NCI-H510A treated with DMSO at 0.1 percent for 48 hours (cell line): Measurements from ENCODE around the gene AADAC.
"Not testable (repeated sequence)": the region's sequence is repeated elsewhere in the genome, so short reads cannot be mapped to it uniquely, and the experiment has no call there.

ENCODE experiments used
- DNase-seq: peaks from one replicate; lab custom pipeline; 2025; lab: John Stamatoyannopoulos, UW

AADAC gene

DNA sequence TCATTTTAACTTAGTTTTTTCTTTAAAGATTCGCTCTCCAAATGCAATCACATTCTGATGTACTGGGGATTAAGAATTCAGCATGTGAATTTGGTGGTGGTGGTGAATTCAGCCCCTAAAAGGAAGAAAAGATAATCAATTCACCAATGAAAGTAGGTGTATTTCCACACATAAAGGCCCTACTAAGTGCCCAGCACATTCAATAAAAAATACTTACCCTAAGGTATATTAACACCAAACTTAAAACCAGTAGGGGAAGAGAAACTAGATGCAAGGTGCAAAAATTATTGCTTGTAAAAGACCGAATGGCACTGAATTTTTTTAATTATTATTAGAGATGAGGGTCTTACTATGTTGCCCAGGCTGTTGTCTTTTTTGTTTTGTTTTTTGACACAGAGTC, 42.7 kb downstream of the AADAC start:
- DNase-seq, result no peak

DNA sequence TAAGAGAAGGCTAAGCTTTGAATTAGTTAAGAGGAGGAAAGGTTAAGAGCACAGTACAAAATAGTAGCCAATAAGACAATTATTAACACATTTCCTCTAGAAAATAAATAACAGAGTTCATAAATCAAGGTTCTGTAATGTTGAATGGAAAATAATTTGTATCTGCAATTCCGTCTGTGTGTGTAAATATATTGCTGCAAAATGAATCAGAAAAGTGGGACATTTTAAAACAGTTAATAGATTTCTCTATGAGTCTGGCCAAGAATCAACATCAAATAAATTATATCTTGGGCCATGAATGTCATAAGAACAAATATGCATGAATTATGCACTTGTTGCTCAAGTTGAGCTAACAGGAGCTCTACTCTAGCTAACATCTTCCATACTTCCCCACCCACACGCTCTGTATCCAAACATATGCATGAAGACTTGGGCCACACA, 45.3 kb downstream of the AADAC start:
- DNase-seq, result no peak

DNA sequence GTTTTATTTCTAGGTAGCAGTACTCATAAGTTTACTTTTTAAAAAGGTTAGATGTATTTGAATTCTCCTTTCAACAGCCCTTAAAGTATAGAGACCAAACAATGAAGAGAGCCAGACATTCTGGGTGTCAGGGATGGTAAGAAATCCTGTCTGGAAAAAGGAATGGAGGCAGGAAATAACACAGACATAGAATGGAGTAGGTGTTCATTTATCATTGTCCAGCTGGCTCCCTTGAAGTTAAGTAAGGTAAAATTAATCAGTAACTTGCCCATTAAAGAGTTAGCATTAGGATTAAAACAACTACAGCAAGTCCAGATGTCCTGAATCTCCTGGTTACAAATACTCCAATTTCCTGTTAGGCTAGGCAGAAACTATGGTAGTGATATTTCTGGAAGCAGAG, 46.0 kb downstream of the AADAC start:
- DNase-seq, result no peak

DNA sequence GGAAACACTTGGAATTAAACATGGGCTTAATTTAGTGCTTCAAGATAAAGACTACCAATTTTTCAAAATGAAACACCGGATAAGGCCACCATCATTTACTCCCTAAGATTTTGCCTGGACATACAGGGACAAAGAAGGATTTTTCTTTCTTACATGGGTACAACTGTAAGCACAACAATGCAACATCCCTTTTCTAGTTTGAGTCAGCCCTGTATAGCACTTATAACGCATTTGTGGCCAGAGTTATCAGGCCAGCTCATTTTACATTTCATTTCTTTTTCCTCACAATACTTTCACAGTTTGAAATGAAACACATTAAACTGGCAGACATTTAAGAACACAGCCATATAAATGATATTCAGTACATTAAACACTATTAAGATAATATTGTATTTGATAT, 49.7 kb downstream of the AADAC start:
- no peak for DNase-seq

DNA sequence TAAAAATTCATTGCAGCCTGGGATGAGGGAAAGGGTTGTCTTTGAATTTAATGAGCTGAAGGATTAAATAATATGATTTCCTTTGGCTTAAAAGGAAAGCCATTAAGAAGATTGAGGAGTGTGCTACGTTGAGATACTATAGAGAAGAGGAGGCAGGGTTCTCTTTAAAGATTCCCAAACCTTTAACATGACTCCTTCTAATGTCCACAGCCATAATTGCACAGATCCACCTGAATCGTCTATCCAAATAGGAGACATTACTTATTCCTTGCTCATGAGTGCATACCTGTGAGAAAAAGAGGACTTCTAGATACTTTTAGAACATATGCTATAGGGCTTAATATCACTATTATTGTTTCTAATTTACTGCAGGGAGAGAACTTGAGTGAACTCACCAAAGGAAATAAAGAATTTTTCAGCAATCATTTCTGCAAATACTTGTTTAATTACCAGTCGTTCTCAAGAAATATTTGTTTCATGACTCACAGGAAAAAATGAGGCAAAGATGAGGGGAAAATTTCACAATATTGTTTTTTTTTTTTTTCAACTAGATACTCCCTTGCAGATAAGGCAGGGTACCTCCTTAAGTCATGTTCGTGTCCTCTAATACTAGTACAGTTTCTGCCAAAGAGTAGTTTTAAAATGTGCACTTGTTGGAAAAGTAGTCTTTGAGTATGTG, 50.6 kb downstream of the AADAC start:
- no peak for DNase-seq

DNA sequence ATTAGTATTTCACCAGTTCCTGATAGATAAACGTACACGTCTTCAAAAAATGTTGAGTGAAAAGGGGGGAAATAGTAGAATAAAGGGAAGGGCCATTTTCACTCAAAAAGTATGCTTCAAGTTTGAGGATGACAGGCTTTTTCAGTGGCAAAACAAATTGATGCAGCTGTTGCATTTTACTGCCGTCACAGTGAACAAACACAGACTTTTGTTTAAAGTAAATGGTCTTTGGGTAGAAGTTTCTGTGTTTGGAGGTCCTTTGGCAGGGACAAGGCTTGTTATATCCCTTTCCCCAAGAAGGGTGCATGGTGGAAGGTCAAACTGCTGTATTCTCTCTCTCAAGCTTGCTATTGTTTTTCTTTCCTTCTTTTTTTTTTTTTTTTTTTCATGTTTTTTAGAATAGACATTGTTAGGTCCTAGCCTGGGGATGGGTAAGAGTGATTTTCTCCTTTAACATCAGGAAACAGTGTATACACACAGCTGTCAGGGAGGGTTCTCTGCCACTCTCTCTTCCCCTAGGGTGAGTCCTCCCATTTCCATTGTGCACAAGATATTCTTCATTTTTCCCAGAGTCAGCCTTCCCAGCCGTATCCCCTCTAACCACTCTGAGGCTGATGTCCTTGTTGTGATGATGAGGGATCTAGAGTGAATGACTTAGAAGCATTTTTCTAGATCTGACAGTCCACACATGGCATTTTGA, 52.9 kb downstream of the AADAC start:
- no peak for DNase-seq

DNA sequence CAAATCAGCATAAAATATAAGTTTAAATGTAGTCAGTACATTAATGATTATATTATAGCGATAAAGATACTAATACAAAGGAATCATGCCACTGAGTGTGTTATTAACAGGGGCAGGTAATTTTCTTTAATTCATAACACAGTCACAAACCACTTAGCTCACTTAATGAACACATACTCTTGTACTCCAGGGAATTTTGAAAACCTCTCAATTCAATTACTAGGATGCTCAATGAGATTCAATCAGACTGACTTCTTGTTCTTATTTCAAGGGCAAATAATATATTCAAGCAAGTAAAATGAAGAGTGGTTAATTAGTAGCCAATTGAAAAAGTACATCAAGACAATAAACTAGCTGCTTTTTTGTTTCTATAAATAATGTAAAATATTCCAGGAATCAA, 53.8 kb downstream of the AADAC start:
- no peak for DNase-seq

DNA sequence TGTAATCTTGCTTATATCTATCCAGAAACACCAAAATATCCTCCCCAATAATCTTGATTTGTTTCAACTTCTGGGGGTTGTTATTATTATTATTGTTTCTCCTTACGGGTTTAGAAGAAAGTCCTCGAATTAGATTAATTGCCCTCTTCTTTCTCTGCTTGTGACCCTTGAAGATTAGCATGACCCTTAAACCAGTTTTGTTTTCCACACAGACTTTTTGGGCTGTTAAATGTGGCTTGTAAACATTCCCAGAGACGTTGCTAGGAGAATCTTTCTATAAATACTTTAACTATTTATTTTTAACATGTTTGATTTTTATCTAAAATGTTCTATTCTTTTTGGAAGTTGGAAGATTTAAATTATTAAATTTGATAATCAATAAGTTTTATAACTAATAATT, 55.3 kb downstream of the AADAC start:
- no peak for DNase-seq

DNA sequence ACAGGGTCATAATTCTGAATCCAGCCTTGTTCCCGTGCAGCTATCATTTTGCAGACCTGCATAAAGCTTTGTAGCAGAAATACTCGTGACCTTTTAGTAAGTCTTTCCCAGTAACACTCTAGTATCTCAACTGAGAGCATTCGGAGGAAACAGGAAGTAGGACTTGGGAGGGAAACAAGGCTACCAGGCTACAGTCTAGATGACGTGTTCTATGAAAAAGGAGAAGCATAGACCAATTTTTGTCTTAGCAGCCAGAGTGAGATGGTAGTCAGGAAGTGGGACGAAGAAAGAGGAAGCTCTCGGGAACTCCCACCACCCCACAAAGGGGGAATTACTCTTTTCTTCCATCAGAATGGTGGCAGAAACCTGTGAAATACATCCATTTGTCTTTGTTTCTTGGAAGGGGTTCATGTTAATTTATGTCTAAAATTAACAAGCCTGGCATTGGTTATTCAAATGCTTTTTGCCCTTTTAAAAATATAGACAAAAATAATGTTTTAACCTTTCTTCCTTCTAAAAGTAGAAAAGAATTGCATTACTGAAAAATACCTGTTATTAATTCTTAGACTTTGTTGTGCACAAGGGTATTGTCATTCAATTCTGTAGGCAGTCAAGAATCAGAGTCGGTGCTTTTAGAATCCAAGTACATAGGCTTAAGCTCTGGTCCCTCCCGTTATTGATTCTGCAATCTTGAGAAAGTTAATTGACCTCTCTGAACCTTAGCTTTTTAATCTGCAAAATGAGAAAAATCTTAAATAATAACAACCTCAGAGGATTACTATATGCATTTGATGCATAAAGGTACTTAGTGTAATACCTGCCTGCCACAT, 57.9 kb downstream of the AADAC start:
- no peak for DNase-seq

DNA sequence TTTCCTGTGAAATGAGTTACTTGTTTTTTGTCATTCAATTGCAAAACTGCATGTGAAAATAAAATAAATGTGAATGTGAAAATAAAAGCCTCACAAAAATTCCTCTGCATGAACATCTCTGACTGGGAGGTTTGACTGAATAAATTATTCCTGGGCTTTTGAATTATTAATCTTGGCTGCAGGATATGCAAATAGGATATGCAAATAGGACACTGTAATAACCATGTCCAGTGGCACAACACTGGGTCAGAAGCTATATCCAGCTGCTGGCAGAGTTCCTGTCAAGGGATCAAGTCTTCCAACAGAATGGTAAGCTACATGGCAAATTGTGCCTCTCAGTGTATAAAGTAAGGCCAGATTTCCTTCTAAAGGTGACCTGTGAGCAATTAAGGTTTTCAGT, 59.5 kb downstream of the AADAC start, which contains the start of gene SUCNR1:
TSS of gene SUCNR1 (plus strand) at position 246 of the 400 bp plus-strand sequence. CDS start 6,250 bp downstream, outside the sequence.
- DNase-seq, result no peak

DNA sequence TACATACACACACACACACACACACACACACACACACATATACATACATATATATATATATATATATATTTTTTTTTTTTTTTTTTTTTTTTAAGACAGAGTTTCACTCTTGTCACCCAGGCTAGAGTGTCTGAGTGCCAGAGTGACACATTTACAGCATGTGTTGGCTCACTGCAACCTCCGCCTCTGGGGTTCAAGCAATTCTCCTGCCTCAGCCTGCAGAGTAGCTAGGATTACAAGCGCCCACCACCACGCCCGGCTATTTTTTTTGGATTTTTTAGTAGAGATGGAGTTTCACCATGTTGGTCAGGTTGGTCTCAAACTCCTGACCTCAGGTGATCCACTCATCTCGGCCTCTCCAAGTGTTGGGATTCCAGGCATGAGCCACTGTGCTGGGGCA, 60.2 kb downstream of the AADAC start:
- not testable (repeated sequence) for DNase-seq

DNA sequence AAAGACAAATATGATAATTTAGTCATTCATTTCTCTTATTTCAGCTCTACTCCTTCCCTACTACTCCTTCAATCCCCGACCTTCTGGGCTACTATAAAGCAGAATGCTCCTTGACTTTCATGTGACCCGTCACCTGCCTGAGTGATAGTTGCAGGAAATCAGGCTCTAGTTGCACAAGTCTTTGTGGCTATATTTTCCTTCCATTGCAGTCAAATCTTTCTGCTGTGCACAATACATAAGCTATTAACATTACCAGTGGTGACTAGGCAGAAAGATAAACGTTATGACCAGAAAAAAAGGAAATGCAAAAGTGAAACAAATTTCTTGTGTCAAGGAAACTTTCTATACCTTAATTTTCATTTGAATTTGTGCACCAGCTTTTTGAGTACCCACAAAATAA, 61.8 kb downstream of the AADAC start:
- no peak for DNase-seq

DNA sequence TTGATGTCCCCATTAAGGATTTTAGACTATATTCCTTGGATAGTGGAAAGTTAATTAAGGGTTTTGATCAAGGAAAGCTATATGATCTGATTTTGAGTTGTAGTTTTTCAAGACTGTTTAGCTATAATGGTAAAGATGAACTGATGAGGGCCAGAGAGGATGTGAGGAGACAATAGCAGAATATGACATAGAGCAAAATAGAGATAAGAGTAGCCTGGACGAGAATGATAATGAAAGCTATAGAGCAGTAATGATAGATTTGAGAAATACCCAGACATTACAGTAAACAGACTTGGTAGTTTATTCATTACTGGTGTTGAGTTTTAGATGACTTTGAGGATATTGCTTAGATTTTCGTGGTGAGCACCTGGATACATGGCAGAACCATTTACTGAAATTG, 63.4 kb downstream of the AADAC start:
- DNase-seq, result no peak
